HG02870 (cell line): Measurements from ENCODE around the gene PDCD7.
"Not testable (repeated sequence)": the region's sequence is repeated elsewhere in the genome, so short reads cannot be mapped to it uniquely, and the experiment has no call there.

Source experiments
- ATAC-seq: cut with Tn5 transposase; IDR thresholded peaks from one replicate; pipeline ENCODE4 v1.9.1; 2021; ENCODE audit warnings: mild to moderate bottlenecking, moderate library complexity; ENCODE audit not compliant: unreplicated experiment

PDCD7 gene

GRCh38 chr15:65076486-65077290 lies 56.9 kb downstream of the PDCD7 start, which contains the start of gene KBTBD13:
Gene KBTBD13, plus strand, starts transcription at chr15:65076746. Its CDS starts 70 bp downstream, at chr15:65076816.
- no peak for ATAC-seq

- not testable (repeated sequence) for ATAC-seq
Observed at GRCh38 chr15:65075607-65076395, 57.8 kb downstream of the PDCD7 start.

DNA sequence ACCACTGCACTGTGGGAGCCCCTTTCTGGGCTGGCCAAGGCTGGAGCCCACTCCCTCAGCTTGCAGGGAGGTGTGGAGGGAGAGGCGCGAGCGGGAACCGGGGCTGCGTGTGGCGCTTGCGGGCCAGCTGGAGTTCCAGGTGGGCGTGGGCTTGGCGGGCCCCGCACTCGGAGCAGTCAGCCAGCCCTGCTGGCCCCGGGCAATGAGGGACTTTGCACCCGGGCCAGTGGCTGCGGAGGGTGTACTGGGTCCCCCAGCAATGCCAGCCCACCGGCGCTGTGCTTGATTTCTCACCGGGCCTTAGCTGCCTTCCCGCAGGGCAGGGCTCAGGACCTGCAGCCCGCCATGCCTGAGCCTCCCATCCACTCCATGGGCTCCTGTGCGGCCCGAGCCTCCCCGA lies 58.7 kb downstream of the PDCD7 start:
- not testable (repeated sequence) for ATAC-seq

- no peak for ATAC-seq
Observed at GRCh38 chr15:65072617-65073016, 61.0 kb downstream of the PDCD7 start.

- no peak for ATAC-seq
Observed at GRCh38 chr15:65072027-65072426, 61.6 kb downstream of the PDCD7 start.

- ATAC-seq: no peak
Observed at GRCh38 chr15:65071381-65071811, 62.2 kb downstream of the PDCD7 start.

DNA sequence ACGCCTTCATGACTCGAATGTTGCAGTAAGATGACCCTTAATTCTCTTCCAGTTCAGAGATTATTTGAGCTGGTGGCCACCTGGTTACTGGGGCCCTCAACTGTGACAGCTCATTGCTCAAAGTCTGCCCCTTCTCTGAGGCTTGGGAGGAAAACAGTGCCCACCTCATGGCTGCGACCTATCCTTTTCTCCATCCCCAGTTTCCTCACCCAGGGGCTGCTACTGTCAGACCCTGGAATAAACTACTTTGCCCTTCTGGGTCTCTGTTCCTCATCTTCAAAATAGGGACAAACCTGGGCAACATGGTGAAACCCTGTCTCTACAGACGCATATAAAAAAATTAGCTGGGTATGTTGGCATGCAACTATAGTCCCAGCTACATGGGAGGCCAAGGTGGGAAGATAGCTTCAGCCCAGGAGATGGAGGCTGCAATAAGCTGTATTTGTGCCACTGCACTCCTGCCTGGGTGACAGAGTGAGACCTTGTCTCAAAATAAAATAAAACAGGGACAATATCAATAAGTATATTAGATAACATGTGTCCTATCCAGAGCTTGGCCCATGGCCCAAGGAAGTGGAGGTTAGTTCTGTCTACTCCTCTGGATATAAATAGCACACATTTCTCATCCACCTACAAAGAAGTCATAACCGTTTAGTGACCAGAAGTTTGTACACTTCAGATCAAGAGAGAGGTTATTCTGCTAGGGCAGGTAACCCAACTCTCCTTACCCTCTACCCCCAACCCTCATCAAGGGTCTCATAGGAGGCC lies 63.6 kb downstream of the PDCD7 start:
- no peak for ATAC-seq

GRCh38 chr15:65069179-65069578 lies 64.4 kb downstream of the PDCD7 start:
- ATAC-seq: no peak

GRCh38 chr15:65068403-65068788 lies 65.2 kb downstream of the PDCD7 start:
- ATAC-seq: no peak

DNA sequence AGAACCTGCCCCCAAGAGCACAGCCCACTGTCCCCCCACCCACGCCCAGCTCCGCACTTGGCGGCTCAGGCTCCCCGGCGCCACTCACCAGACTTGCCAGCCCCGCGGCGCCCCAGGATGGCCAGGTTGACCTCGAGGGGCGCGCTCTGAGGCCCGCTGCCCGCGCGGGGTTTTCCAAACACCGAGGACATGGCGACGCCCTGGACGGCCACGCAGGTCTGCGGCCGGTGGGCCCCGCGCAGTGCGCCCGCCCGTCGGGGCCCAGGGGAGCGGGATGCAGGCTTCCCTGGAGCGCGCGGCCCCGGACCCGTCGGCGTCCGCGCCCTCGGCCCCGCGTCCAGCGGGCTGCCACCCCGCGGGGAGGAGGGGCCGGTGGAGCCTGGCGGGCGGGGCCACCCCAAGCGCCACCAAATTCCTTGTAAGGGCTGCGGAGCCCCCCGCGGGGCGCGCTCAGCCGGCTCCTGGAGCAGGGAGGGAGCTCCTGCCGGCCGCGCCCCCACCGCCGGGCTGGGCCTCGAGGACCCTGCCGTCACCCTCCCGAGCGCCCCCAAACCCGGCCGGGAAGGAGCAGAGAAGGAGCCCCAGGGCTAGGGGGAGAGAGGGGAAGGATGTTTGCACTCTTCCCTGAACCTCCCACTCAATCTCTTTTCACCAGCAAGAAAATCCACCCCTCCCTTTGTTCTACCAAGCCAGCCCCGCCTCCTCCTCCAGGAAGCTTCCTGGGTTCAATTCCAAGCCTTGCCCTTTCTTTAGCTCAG lies 65.8 kb downstream of the PDCD7 start, which contains the start of gene RASL12:
Gene RASL12 (minus strand): TSS at position 347 of the 758 bp plus-strand sequence. CDS start 156 bp downstream, at position 191.
- ATAC-seq: no peak
